Activated CD8-positive, alpha-beta T cell treated with anti-CD3 and anti-CD28 coated beads for 36 hours (primary cell): ENCODE results near the gene KIF13A. TPM values are rescaled to one million over a fixed set of nuclear protein-coding genes. Genes with fewer than 3 reads are reported as not detected.

Experiments
- ATAC-seq: fragments of 200-7000 bp; cut with Tn5 transposase; one replicate; pipeline ENCODE4 v1.10.0; 2021; ENCODE audit warnings: mild to moderate bottlenecking, moderate library complexity
- CTCF ChIA-PET: fragments of 350-600 bp; sonication (Branson Sonifier 250); formaldehyde crosslinking; loops from one replicate; lab custom pipeline; 2021; ENCODE audit warnings: antibody characterized with exemption; lab: Charles Lee
- POLR2A ChIA-PET: fragments of 350-600 bp; sonication (Branson Sonifier 250); formaldehyde crosslinking; loops from one replicate; lab custom pipeline; 2021; ENCODE audit warnings: antibody characterized with exemption; lab: Charles Lee
- DNase-seq: peaks from one replicate; pipeline ENCODE4 v3.0.0-alpha.2; 2020
- H3K27ac Mint-ChIP-seq: one replicate; pipeline ENCODE4 v1.8.0; 2021; ENCODE audit warnings: mild to moderate bottlenecking, mixed read lengths
- H3K27me3 Mint-ChIP-seq: one replicate; pipeline ENCODE4 v1.8.0; 2021; ENCODE audit warnings: mixed read lengths
- H3K36me3 Mint-ChIP-seq: one replicate; pipeline ENCODE4 v1.8.0; 2021; ENCODE audit warnings: low read depth, mixed read lengths
- H3K4me1 Mint-ChIP-seq: one replicate; pipeline ENCODE4 v1.8.0; 2021; ENCODE audit warnings: low read depth, mixed read lengths
- H3K4me3 Mint-ChIP-seq: one replicate; pipeline ENCODE4 v1.8.0; 2021; ENCODE audit warnings: mild to moderate bottlenecking, moderate library complexity, mixed read lengths
- H3K9me3 Mint-ChIP-seq: one replicate; pipeline ENCODE4 v1.8.0; 2021; ENCODE audit warnings: mixed read lengths
- intact Hi-C: fragments of 100-400 bp; cut with micrococcal nuclease; formaldehyde crosslinking; loops from one replicate; pipeline ENCODE4 v1.10.0; 2022
- total RNA-seq, 2 experiments: library from RNA; stranded (reverse); gene quantifications; one replicate each; pipeline ENCODE4 v1.2.3, GENCODE V29; 2021
- TF ChIP-seq, protein P1 (sequence below): fragments of 200-600 bp; IDR thresholded peaks from one replicate; pipeline ENCODE4 v1.8.0; 2022; ENCODE audit warnings: antibody characterized with exemption, mild to moderate bottlenecking

KIF13A gene
- total RNA-seq, 2 experiments from 2014 or later, result not detected

DNA sequence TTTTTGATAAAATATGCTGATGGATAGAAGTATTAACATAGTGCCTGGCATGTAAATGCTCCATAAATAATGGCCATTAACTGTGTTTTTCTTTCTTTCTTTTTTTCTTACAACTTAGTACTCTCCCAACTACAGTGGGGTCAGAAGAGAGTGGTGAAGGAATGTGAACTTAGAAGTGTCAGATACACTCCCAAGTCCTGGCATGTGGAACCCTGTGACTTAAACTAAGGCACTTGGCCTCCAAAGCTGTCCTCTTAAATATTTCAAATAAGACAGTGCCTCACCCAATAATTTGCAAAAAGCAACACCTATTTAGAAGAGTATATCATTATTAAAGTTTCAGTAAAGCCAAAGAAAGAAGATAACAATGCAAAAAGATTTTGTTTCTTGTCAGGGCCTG lies 151.7 kb downstream of the KIF13A start:
- Mint-ChIP-seq H3K9me3 (no peaks in the 10 kb centered on the region), H3K4me3 (no peak overlapping the region), H3K27ac (no peak overlapping the region), H3K4me1 (no peaks in the 10 kb centered on the region), H3K27me3 (peaks cover 3% of the 10 kb centered on the region), H3K36me3 (no peaks in the 10 kb centered on the region)
- TF ChIP-seq, protein P1, sequence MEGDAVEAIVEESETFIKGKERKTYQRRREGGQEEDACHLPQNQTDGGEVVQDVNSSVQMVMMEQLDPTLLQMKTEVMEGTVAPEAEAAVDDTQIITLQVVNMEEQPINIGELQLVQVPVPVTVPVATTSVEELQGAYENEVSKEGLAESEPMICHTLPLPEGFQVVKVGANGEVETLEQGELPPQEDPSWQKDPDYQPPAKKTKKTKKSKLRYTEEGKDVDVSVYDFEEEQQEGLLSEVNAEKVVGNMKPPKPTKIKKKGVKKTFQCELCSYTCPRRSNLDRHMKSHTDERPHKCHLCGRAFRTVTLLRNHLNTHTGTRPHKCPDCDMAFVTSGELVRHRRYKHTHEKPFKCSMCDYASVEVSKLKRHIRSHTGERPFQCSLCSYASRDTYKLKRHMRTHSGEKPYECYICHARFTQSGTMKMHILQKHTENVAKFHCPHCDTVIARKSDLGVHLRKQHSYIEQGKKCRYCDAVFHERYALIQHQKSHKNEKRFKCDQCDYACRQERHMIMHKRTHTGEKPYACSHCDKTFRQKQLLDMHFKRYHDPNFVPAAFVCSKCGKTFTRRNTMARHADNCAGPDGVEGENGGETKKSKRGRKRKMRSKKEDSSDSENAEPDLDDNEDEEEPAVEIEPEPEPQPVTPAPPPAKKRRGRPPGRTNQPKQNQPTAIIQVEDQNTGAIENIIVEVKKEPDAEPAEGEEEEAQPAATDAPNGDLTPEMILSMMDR, result no peak
- ChIA-PET CTCF (no interaction called here), POLR2A (no interaction called here)
- ATAC-seq (no peak), DNase-seq (no peak)
- intact Hi-C loops, result no loop called here

DNA sequence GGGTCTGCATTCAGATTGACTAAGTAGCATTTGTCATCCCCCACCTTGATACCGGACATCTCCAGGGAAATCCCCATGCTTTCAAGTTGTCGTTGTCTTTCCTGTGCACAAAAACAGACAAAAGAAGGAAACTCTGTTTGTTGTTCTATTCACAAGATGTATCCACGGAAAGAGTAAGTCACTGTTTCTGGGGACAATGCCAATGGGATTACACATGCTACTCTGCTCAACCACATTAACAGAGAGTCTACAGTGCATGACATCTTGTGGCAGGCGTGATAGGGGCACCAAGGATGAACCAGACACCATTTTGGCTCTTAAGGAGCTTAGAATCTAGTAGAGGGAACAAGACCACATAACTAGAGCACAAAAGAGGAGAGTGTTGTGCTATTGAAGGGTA lies 156.3 kb downstream of the KIF13A start:
- Mint-ChIP-seq H3K9me3 (no peaks in the 10 kb centered on the region), H3K4me3 (no peak overlapping the region), H3K27me3 (no peaks in the 10 kb centered on the region), H3K27ac (no peak overlapping the region), H3K36me3 (no peaks in the 10 kb centered on the region), H3K4me1 (no peaks in the 10 kb centered on the region)
- intact Hi-C loops, result no loop called here
- ATAC-seq (no peak), DNase-seq (peak; percentile 3)
- POLR2A ChIA-PET, result no interaction called here
- CTCF ChIA-PET, result no interaction called here
- TF ChIP-seq, protein P1, result no peak

DNA sequence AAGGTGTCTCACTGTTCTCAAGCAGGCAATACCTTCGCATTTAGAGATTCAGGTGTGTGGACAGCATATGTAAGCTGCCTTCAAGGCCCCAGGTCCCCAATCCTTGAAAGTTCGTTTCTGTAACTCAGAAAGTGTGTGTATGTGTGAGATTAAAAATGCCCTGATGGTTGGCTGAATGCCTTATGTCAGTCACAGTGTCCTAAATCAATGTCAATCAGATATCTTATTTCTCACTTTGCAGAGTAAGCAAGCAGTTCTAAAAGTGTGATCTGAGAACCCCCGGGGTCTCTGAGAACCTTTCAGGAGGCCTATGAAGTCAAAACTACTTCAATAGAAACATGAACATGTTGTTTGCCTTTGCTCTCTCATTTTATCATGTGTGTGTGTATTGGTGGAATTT lies 157.5 kb downstream of the KIF13A start:
- CTCF ChIA-PET, result no interaction called here
- TF ChIP-seq, protein P1, result no peak
- H3K9me3 Mint-ChIP-seq, result no peaks in the 10 kb centered on the region
- POLR2A ChIA-PET, result no interaction called here
- H3K27me3 Mint-ChIP-seq, result peaks cover under 1% of the 10 kb centered on the region
- no peaks in the 10 kb centered on the region for H3K4me1 Mint-ChIP-seq
- no peak for DNase-seq
- ATAC-seq, result no peak
- H3K36me3 Mint-ChIP-seq, result no peaks in the 10 kb centered on the region
- no peak overlapping the region for H3K4me3 Mint-ChIP-seq
- intact Hi-C loops, result no loop called here
- H3K27ac Mint-ChIP-seq, result no peak overlapping the region

DNA sequence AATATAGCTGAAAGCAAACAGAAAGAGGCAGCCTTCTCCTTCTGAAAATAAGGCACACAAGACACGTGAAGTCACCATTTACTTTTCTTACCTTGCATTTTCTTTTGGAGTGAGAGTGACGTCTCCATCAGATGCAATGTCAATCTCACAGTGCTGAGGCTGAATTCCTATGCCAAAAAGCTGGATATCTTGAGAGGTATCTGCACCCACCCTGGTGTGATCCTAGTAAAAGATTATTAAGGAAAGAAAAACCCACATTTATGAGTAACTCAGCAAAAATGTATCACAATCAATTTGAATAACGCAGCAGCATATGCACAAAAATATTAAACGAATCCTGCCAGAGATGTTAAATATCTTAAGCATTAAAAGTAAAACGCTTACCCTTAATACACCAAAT lies 159.3 kb downstream of the KIF13A start:
- peaks cover 4% of the 10 kb centered on the region for H3K27me3 Mint-ChIP-seq
- no peak for DNase-seq
- POLR2A ChIA-PET, result no interaction called here
- H3K9me3 Mint-ChIP-seq, result no peaks in the 10 kb centered on the region
- H3K4me1 Mint-ChIP-seq, result no peaks in the 10 kb centered on the region
- no peak overlapping the region for H3K4me3 Mint-ChIP-seq
- ATAC-seq, result no peak
- H3K36me3 Mint-ChIP-seq, result no peaks in the 10 kb centered on the region
- TF ChIP-seq, protein P1, result no peak
- no peak overlapping the region for H3K27ac Mint-ChIP-seq
- CTCF ChIA-PET, result no interaction called here
- intact Hi-C loops, result no loop called here

DNA sequence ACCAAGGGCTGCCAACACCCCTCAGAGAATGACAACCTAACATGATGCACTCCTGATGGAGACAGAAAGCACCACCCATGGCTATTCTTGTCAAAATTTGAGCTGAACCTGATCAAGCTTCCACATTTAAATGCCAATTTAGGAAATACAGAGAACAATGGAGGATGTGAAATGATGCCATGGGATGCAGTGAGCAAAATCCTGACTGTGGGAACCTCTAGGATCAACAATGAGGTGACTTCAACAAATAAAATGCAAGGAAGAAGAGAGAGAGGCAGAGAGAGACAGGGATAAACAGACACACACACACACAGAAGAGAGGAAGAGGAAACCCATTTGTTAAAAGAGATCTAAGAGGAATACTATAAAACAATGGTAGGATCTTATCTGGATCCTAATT lies 161.1 kb downstream of the KIF13A start:
- Mint-ChIP-seq H3K27me3 (peaks cover 4% of the 10 kb centered on the region), H3K4me3 (no peak overlapping the region), H3K4me1 (no peaks in the 10 kb centered on the region), H3K9me3 (no peaks in the 10 kb centered on the region), H3K36me3 (no peaks in the 10 kb centered on the region), H3K27ac (no peak overlapping the region)
- intact Hi-C loops, result no loop called here
- POLR2A ChIA-PET, result no interaction called here
- TF ChIP-seq, protein P1, result no peak
- ATAC-seq, result no peak
- DNase-seq, result no peak
- CTCF ChIA-PET, result interaction anchor here (1.3 kb wide), 1 partner anchor 11 kb away, joined by 6 read pairs; no protein-coding TSS in a partner anchor
